K562 (cell line): Measurements from ENCODE around the gene MINDY3. TPM values are rescaled to one million over a fixed set of nuclear protein-coding genes. Genes with fewer than 3 reads are reported as not detected.

ENCODE experiments used
- ATAC-seq: fragments of 200-7000 bp; cut with Tn5 transposase; 3 replicates; pipeline ENCODE4 v1.9.1; 2020; ENCODE audit warnings: moderate library complexity
- BruUV-seq: library from RNA; stranded (reverse); fragments of 400-500 nt; replicated peaks from 2 replicates; lab custom pipeline; 2021; lab: Mats Ljungman, UMichigan
- CTCF ChIA-PET: fragments of 300-600 bp; formaldehyde crosslinking; extraction: SDS; loops from one replicate; lab custom pipeline; 2021; ENCODE audit warnings: low intra/inter-chr PET ratio; lab: Yijun Ruan, JAX
- POLR2A ChIA-PET: fragments of 300-600, 350-650 bp; sonication (Branson Sonifier 250); formaldehyde crosslinking; extraction: SDS; loops from one replicate; lab custom pipeline; 2021; ENCODE audit warnings: antibody characterized with exemption, inconsistent platforms; lab: Yijun Ruan, JAX
- DNase-seq, 4 experiments: peaks; one replicate each; pipeline versions ENCODE4 v3.0.0 to v3.0.0-alpha.2; 2011 to 2018; ENCODE audit warnings: low spot score in 3 of 4, mixed read lengths in 3 of 4; ENCODE audit errors: extremely low read depth in 1 of 4
- FAIRE-seq: peaks from 2 replicates; lab custom pipeline; 2011; peaks lifted over from hg19 to GRCh38; lab: Jason Lieb, UNC
- H2AFZ ChIP-seq: 2 replicates; pipeline ENCODE4 v1.6.0; 2011; ENCODE audit warnings: low read depth, low read length, control low read depth, inconsistent platforms
- H3K27ac ChIP-seq: fragments of 200-600 bp; 3 replicates; pipeline ENCODE4 v1.8.0; 2011; ENCODE audit warnings: low read depth, mild to moderate bottlenecking, control low read depth, inconsistent platforms, low read length, moderate library complexity, mixed read lengths; ENCODE audit errors: extremely low read depth
- H3K27me3 ChIP-seq, 2 experiments: fragments of 300-600 bp in 1 of 2; 2 replicates in 1 of 2; 3 replicates in 1 of 2; pipeline versions ENCODE4 v1.6.0 to v1.8.0; 2011; ENCODE audit warnings: inconsistent platforms in 2 of 2, low read length in 2 of 2, mild to moderate bottlenecking in 1 of 2, mixed read lengths in 1 of 2, moderate library complexity in 1 of 2; ENCODE audit not compliant: control insufficient read depth in 2 of 2, insufficient read depth in 2 of 2
- H3K36me3 ChIP-seq: fragments of 300-600 bp; 3 replicates; pipeline ENCODE4 v1.8.0; 2011; ENCODE audit warnings: mild to moderate bottlenecking, low read length, inconsistent platforms; ENCODE audit not compliant: control insufficient read depth, insufficient read depth
- H3K4me1 ChIP-seq, 2 experiments: fragments of 200-600 bp in 1 of 2; replicated peaks in 1 of 2; 2 replicates in 1 of 2; 3 replicates in 1 of 2; pipeline versions ENCODE4 v1.5.1 to v1.8.0; 2011; ENCODE audit warnings: inconsistent platforms in 2 of 2, low read length in 2 of 2, mild to moderate bottlenecking in 1 of 2, mixed read lengths in 1 of 2, moderate library complexity in 1 of 2; ENCODE audit not compliant: control insufficient read depth in 2 of 2, insufficient read depth in 2 of 2
- H3K4me2 ChIP-seq: 2 replicates; pipeline ENCODE4 v1.6.1; 2011; ENCODE audit warnings: low read length, control low read depth, inconsistent platforms, mixed read lengths; ENCODE audit not compliant: insufficient read depth
- H3K4me3 ChIP-seq: fragments of 200-600 bp; sonication (generic), shearing (Covaris generic); 2 replicates; pipeline ENCODE4 v1.5.1; 2016; ENCODE audit warnings: control low read depth, inconsistent platforms
- H3K79me2 ChIP-seq: fragments of 200-600 bp; 3 replicates; pipeline ENCODE4 v1.8.0; 2011; ENCODE audit warnings: low read length, inconsistent platforms; ENCODE audit not compliant: control insufficient read depth, insufficient read depth
- H3K9ac ChIP-seq, 2 experiments: 2 replicates each; pipeline versions ENCODE4 v1.6.0 to v1.6.1; 2011; ENCODE audit warnings: low read depth in 2 of 2, low read length in 2 of 2, control low read depth in 1 of 2, inconsistent platforms in 1 of 2, mild to moderate bottlenecking in 1 of 2, mixed read lengths in 1 of 2; ENCODE audit not compliant: insufficient read depth in 1 of 2
- H3K9me1 ChIP-seq: one replicate; pipeline ENCODE4 v1.6.0; 2011; ENCODE audit warnings: inconsistent platforms, mild to moderate bottlenecking, low read length, moderate library complexity; ENCODE audit not compliant: control insufficient read depth, insufficient read depth
- H3K9me3 ChIP-seq: replicated peaks from 2 replicates; pipeline ENCODE4 v1.5.1; 2011; ENCODE audit warnings: low read depth, low read length, inconsistent platforms; ENCODE audit not compliant: control insufficient read depth, insufficient read depth
- H4K20me1 ChIP-seq: replicated peaks from 2 replicates; pipeline ENCODE4 v1.6.1; 2011; ENCODE audit warnings: low read length, inconsistent platforms, mixed read lengths; ENCODE audit not compliant: control insufficient read depth, insufficient read depth
- ARID2 ChIP-seq: fragments of 450-650 bp; IDR thresholded peaks from 2 replicates; pipeline ENCODE4 v1.6.1; 2017; ENCODE audit warnings: antibody characterized with exemption, mild to moderate bottlenecking
- CHAMP1 ChIP-seq: fragments of 450-650 bp; IDR thresholded peaks from 2 replicates; pipeline ENCODE4 v1.6.1; 2016; ENCODE audit warnings: mild to moderate bottlenecking
- EHMT2 ChIP-seq: fragments of 450-650 bp; IDR thresholded peaks from 2 replicates; pipeline ENCODE4 v1.6.1; 2018; ENCODE audit warnings: antibody characterized with exemption
- HBP1 ChIP-seq: fragments of 450-650 bp; formaldehyde crosslinking; IDR thresholded peaks from 2 replicates; pipeline ENCODE4 v1.4.0; 2022; ENCODE audit warnings: missing genetic modification characterization
- MCM5 ChIP-seq: fragments of 450-650 bp; IDR thresholded peaks from 2 replicates; pipeline ENCODE4 v1.6.1; 2016; ENCODE audit warnings: low read depth
- MTA1 ChIP-seq: fragments of 450-650 bp; IDR thresholded peaks from 2 replicates; pipeline ENCODE4 v1.6.1; 2017; ENCODE audit warnings: borderline replicate concordance
- NFIX ChIP-seq: fragments of 250-450 bp; sonication (Bioruptor Pico); IDR thresholded peaks from 2 replicates; pipeline ENCODE4 v1.4.0; 2020; ENCODE audit warnings: low read depth, mild to moderate bottlenecking, moderate library complexity
- POLR2AphosphoS2 ChIP-seq: IDR thresholded peaks from 2 replicates; pipeline ENCODE4 v1.6.1; 2012; ENCODE audit warnings: low read length, improper control_type of control experiment
- PTTG1 ChIP-seq: fragments of 450-650 bp; IDR thresholded peaks from 2 replicates; pipeline ENCODE4 v1.6.1; 2016; ENCODE audit warnings: low read depth, mild to moderate bottlenecking, missing genetic modification characterization, missing compliant biosample characterization
- TAF15 ChIP-seq: fragments of 200-400 bp; formaldehyde crosslinking; IDR thresholded peaks from 2 replicates; pipeline ENCODE4 v1.6.1; 2017; ENCODE audit warnings: mild to moderate bottlenecking, low read depth, low read length, moderate library complexity
- WHSC1 ChIP-seq: IDR thresholded peaks from one replicate; pipeline ENCODE4 v1.6.1; 2012; ENCODE audit warnings: low read length, control low read depth, inconsistent platforms
- ZNF12 ChIP-seq: sonication (generic); formaldehyde crosslinking; IDR thresholded peaks from 2 replicates; pipeline ENCODE4 v1.4.0; 2020; ENCODE audit warnings: mild to moderate bottlenecking, missing genetic modification reagents
- ZNF140 ChIP-seq: fragments of 250-450 bp; sonication (Bioruptor Pico); IDR thresholded peaks from 2 replicates; pipeline ENCODE4 v1.8.0; 2021; ENCODE audit warnings: moderate library complexity, mild to moderate bottlenecking, inconsistent platforms
- ZNF146 ChIP-seq: IDR thresholded peaks from one replicate; pipeline ENCODE4 v1.6.1; 2018; ENCODE audit warnings: missing compliant biosample characterization; ENCODE audit not compliant: unreplicated experiment
- ZNF347 ChIP-seq: fragments of 450-650 bp; formaldehyde crosslinking; IDR thresholded peaks from 2 replicates; pipeline ENCODE4 v1.4.0; 2020; ENCODE audit warnings: low read depth, mild to moderate bottlenecking, moderate library complexity
- ZNF707 ChIP-seq: fragments of 250-450 bp; sonication (Bioruptor Pico); conservative IDR thresholded peaks from 2 replicates; pipeline ENCODE4 v1.8.0; 2022; ENCODE audit warnings: inconsistent platforms, mild to moderate bottlenecking, moderate library complexity
- ZSCAN29 ChIP-seq: fragments of 450-650 bp; IDR thresholded peaks from 2 replicates; pipeline ENCODE4 v1.6.1; 2017
- WGBS: fragments of 100-300 bp; shearing (Covaris generic); methylation state at CpG from one replicate; pipeline ENCODE4 v1.1.6; 2016; ENCODE audit warnings: low coverage, mixed read lengths; ENCODE audit not compliant: insufficient coverage; ENCODE audit errors: missing lambda C conversion rate; 5-methylcytosine and 5-hydroxymethylcytosine counted together
- in situ Hi-C: fragments of 300-500 bp; cut with MboI; formaldehyde crosslinking; loops from 4 replicates; pipeline ENCODE4 v1.15.0; 2018; ENCODE audit warnings: inconsistent platforms, mixed read lengths
- intact Hi-C: fragments of 100-400 bp; cut with micrococcal nuclease; formaldehyde crosslinking; loops from 2 replicates; pipeline ENCODE4 v1.14.2; 2022
- polyA plus RNA-seq, 8 experiments: library from polyadenylated mRNA; depleted of rRNA in 4 of 8; stranded (reverse) in 5 of 8; unstranded in 3 of 8; fragments of >200 nt; fragmentation: Nextera tagmentation in 2 of 8; fragmentation: Illumina TruSeq in 1 of 8; extraction: Ambion mirVana in 2 of 8; extraction: Trizol in 1 of 8; gene quantifications; 2 replicates each; pipeline versions ENCODE4 v1.2.1 to v1.2.3, GENCODE V29; 2011 to 2014; ENCODE audit warnings: inconsistent platforms in 1 of 8, missing spikeins in 1 of 8
- total RNA-seq, 7 experiments: library from RNA; depleted of rRNA in 6 of 7; stranded (reverse); fragments of >200 nt in 6 of 7; fragmentation: Illumina TruSeq in 2 of 7; extraction: Trizol in 2 of 7; gene quantifications; 2 replicates each; pipeline versions ENCODE4 v1.2.1 to v1.2.3, GENCODE V29; 2011 to 2021; ENCODE audit warnings: low replicate concordance in 1 of 7
- TF ChIP-seq, protein P1 (sequence below): sonication (generic); formaldehyde crosslinking; IDR thresholded peaks from 2 replicates; pipeline ENCODE4 v1.8.0; 2023; ENCODE audit warnings: mild to moderate bottlenecking, missing genetic modification reagents
- TF ChIP-seq, protein P2 (sequence below): IDR thresholded peaks from 3 replicates; pipeline ENCODE4 v1.6.1; 2011; ENCODE audit warnings: borderline replicate concordance, mild to moderate bottlenecking; ENCODE audit not compliant: insufficient read length, insufficient read depth

The MINDY3 gene
- total and polyA plus RNA-seq, 9 of the 15 experiments (the other 6 are each of a cell fraction or from before 2014, with no cell fraction given) = 14.0 to 35.9 (median 23.6) TPM

DNA sequence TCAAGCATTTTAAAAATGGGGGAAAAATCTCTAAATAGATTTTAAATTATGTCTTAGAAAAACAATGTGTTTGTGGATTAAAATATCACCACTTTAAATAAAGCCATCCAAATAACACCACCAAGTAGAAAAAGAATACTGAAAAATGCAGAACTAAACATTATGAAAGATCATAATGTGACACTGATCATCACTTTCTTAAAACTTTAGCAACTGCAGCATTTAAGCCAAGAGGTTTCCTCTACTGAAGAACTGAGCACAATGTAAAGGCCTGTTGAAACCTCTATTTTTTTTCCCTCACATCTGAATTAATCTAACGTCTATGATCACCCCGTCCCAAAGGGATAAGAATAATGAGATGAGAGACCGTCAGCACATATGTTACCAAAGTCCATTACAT, 18.6 kb downstream of the MINDY3 start:
- ChIA-PET CTCF (no interaction called here), POLR2A (no interaction called here)
- H3K9me3 ChIP-seq = no peaks in the 10 kb centered on the region
- intact Hi-C loops (no loop called here), in situ Hi-C loops (no loop called here)
- H3K9ac ChIP-seq = no peak overlapping the region
- 39% methylated on average over 3 of the region's 3 CpGs for WGBS
- no peak for DNase-seq
- H2AFZ ChIP-seq = no peak overlapping the region
- no peak overlapping the region for H3K4me2 ChIP-seq
- no peak for FAIRE-seq
- peaks cover 0 to 6% of the 10 kb centered on the region in 2 experiments; a peak in 3 of 5 replicates for H3K4me1 ChIP-seq
- peaks cover 18% of the 10 kb centered on the region; the same call in 1 of the 3 replicates for H3K36me3 ChIP-seq
- peak; percentile 49 for ATAC-seq
- no peak overlapping the region for H3K27ac ChIP-seq
- H3K79me2 ChIP-seq = peaks cover 22% of the 10 kb centered on the region
- no TSS peak for BruUV-seq
- no peaks in the 10 kb centered on the region for H3K27me3 ChIP-seq
- H4K20me1 ChIP-seq = no peaks in the 10 kb centered on the region
- no peak overlapping the region for H3K4me3 ChIP-seq
- H3K9me1 ChIP-seq = no peaks in the 10 kb centered on the region
- TF ChIP-seq ZNF12 = no peak
- TF ChIP-seq MTA1 = no peak
- TF ChIP-seq ZNF347 (CRISPR knock-in tag) = no peak
- no peak for TF ChIP-seq ZNF140 (CRISPR knock-in tag)
- TF ChIP-seq, protein P1, sequence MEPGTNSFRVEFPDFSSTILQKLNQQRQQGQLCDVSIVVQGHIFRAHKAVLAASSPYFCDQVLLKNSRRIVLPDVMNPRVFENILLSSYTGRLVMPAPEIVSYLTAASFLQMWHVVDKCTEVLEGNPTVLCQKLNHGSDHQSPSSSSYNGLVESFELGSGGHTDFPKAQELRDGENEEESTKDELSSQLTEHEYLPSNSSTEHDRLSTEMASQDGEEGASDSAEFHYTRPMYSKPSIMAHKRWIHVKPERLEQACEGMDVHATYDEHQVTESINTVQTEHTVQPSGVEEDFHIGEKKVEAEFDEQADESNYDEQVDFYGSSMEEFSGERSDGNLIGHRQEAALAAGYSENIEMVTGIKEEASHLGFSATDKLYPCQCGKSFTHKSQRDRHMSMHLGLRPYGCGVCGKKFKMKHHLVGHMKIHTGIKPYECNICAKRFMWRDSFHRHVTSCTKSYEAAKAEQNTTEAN (CRISPR knock-in tag) = no peak
- no peak for TF ChIP-seq ARID2
- TF ChIP-seq ZSCAN29 = no peak
- TF ChIP-seq ZNF146 (CRISPR knock-in tag) = no peak
- no peak for TF ChIP-seq TAF15
- no peak for TF ChIP-seq HBP1
- no peak for TF ChIP-seq PTTG1 (tag)
- no peak for TF ChIP-seq CHAMP1
- TF ChIP-seq NFIX (CRISPR knock-in tag) = no peak
- no peak for TF ChIP-seq EHMT2
- TF ChIP-seq MCM5 = no peak
- no peak for TF ChIP-seq POLR2AphosphoS2
- no peak for TF ChIP-seq ZNF707 (CRISPR knock-in tag)
- TF ChIP-seq, protein P2, sequence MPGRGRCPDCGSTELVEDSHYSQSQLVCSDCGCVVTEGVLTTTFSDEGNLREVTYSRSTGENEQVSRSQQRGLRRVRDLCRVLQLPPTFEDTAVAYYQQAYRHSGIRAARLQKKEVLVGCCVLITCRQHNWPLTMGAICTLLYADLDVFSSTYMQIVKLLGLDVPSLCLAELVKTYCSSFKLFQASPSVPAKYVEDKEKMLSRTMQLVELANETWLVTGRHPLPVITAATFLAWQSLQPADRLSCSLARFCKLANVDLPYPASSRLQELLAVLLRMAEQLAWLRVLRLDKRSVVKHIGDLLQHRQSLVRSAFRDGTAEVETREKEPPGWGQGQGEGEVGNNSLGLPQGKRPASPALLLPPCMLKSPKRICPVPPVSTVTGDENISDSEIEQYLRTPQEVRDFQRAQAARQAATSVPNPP = no peak
- no peak for TF ChIP-seq WHSC1
